HFF-Myc (cell line): ENCODE measurements around the gene PRRC2B.
A peak's percentile ranks its signal among the peaks of the same experiment; 100 is the strongest.
"Not testable (repeated sequence)": the region's sequence is repeated elsewhere in the genome, so short reads cannot be mapped to it uniquely, and the experiment has no call there.

Experiments
- DNase-seq: peaks from one replicate; pipeline ENCODE4 v3.0.0-alpha.2; 2011; ENCODE audit warnings: low read depth; ENCODE audit errors: extremely low read depth
- H3K4me3 ChIP-seq: replicated peaks from 2 replicates; pipeline ENCODE4 v1.5.1; 2011; ENCODE audit warnings: low read depth, mild to moderate bottlenecking, control low read depth, low read length
- TF ChIP-seq, protein P1 (sequence below): IDR thresholded peaks from 2 replicates; pipeline ENCODE4 v1.5.1; 2012; ENCODE audit warnings: mild to moderate bottlenecking, low read depth, low read length, control low read depth; ENCODE audit errors: missing control alignments

PRRC2B gene

DNA sequence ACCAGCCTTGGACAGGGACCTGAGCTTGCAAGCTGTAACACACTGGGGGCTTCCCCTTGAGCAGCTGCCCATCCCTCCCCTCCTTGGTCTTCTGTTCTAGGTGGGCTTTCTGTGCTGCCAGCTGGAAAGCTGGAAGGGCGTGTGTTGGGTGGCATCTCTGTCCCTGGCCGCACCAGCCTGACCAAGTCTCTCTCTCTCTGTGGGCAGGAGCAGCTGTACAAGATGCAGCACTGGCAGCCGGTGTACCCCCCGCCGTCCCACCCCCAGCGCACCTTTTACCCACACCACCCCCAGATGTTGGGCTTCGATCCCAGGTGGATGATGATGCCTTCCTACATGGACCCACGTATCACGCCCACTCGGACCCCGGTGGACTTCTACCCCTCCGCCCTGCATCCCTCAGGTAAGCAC lies 76.7 kb downstream of the PRRC2B start:
- TF ChIP-seq, protein P1, sequence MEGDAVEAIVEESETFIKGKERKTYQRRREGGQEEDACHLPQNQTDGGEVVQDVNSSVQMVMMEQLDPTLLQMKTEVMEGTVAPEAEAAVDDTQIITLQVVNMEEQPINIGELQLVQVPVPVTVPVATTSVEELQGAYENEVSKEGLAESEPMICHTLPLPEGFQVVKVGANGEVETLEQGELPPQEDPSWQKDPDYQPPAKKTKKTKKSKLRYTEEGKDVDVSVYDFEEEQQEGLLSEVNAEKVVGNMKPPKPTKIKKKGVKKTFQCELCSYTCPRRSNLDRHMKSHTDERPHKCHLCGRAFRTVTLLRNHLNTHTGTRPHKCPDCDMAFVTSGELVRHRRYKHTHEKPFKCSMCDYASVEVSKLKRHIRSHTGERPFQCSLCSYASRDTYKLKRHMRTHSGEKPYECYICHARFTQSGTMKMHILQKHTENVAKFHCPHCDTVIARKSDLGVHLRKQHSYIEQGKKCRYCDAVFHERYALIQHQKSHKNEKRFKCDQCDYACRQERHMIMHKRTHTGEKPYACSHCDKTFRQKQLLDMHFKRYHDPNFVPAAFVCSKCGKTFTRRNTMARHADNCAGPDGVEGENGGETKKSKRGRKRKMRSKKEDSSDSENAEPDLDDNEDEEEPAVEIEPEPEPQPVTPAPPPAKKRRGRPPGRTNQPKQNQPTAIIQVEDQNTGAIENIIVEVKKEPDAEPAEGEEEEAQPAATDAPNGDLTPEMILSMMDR: no peak
- no peak overlapping the region for H3K4me3 ChIP-seq
- DNase-seq: no peak

DNA sequence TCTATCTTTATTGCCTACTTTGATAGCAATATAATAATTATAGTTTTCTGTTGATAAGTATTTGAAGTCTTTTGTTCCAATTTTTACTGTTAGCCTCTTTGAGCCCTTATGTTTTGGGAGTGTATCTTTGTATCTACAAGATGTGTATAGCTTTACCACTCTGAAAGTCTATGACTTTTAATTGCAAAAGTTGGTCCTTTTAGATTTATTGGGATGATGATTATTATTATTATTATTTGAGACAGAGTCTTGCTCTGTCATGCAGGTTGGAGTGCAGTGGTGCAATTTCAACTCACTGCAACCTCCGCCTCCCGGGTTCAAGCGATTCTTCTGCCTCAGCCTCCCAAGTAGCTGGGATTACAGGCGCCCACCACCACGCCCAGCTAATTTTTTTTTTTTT lies 78.2 kb downstream of the PRRC2B start:
- not testable (repeated sequence) for DNase-seq, H3K4me3 ChIP-seq

DNA sequence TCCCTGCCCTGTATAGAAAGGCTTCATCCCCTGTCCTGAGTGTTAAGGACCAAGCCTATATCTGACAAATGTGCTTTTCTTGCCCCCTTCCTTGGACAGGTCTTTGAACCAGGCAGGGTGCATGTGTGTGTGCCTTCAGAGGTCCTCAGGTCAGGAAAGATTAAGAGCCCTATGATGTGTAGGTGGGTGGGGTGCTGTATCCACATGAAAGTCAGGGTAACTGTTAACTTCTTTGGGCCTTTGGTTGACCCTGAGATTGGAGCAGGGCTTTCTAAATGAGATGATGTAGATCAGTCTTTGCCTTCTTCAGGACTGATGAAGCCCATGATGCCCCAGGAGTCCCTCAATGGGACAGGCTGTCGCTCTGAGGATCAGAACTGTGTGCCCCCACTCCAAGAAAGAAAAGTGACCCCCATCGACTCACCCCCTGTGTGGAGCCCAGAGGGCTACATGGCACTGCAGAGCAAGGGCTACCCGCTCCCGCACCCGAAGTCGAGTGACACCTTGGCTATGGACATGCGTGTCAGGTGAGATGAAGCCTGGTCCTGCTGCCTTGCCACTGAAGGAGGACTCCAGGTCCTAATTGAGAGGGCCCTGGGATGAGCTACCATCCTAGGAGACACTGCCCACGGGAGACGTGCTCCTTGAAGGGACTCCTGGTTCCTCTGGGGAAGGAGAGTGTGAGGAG lies 79.5 kb downstream of the PRRC2B start:
- no peak overlapping the region for H3K4me3 ChIP-seq
- no peak for DNase-seq
- TF ChIP-seq, protein P1: no peak

GRCh38 chr9:131473891-131474290 lies 80.0 kb downstream of the PRRC2B start:
- no peak for DNase-seq
- H3K4me3 ChIP-seq: no peak overlapping the region
- TF ChIP-seq, protein P1: no peak

GRCh38 chr9:131474711-131475110 lies 80.8 kb downstream of the PRRC2B start:
- no peak for DNase-seq
- TF ChIP-seq, protein P1: no peak
- H3K4me3 ChIP-seq: no peak overlapping the region

GRCh38 chr9:131475111-131475955 lies 81.4 kb downstream of the PRRC2B start:
- TF ChIP-seq, protein P1: no peak
- H3K4me3 ChIP-seq: no peak overlapping the region
- DNase-seq: no peak

GRCh38 chr9:131475956-131476776 lies 82.3 kb downstream of the PRRC2B start:
- DNase-seq: no peak
- H3K4me3 ChIP-seq: no peak overlapping the region
- TF ChIP-seq, protein P1: peak; percentile 42
